SU-DHL-6 (cell line): ENCODE measurements around the gene RAB27B.

Experiments
- H2AFZ ChIP-seq: fragments of 200-600 bp; sonication (generic); 2 replicates; pipeline ENCODE4 v1.6.1; 2014; ENCODE audit warnings: low read depth, mild to moderate bottlenecking, moderate library complexity, mixed read lengths, antibody characterized with exemption, low read length; ENCODE audit not compliant: severe bottlenecking
- H3F3A ChIP-seq: fragments of 200-600 bp; shearing (Covaris generic); 2 replicates; pipeline ENCODE4 v1.6.0; 2016; ENCODE audit warnings: antibody characterized with exemption, mild to moderate bottlenecking; ENCODE audit not compliant: insufficient read depth
- H3K27ac ChIP-seq: fragments of 200-600 bp; sonication (generic); 2 replicates; pipeline ENCODE4 v1.5.1; 2016; ENCODE audit warnings: low read depth, mild to moderate bottlenecking, low read length, moderate library complexity, mixed read lengths
- H3K27me3 ChIP-seq: fragments of 200-600 bp; sonication (generic), shearing (Covaris generic); 2 replicates; pipeline ENCODE4 v1.6.0; 2014; ENCODE audit warnings: mild to moderate bottlenecking, low read length
- H3K36me3 ChIP-seq: fragments of 200-600 bp; sonication (generic); 2 replicates; pipeline ENCODE4 v1.6.1; 2014; ENCODE audit warnings: mild to moderate bottlenecking, low read length, mixed read lengths
- H3K4me2 ChIP-seq: fragments of 300-600, 200-600 bp; shearing (Covaris generic), sonication (generic); 2 replicates; pipeline ENCODE4 v1.6.0; 2014; ENCODE audit warnings: low read length, low read depth, mild to moderate bottlenecking; ENCODE audit not compliant: poor library complexity, severe bottlenecking
- H3K4me3 ChIP-seq: fragments of 200-600 bp; sonication (generic); 2 replicates; pipeline ENCODE4 v1.5.1; 2014; ENCODE audit warnings: antibody characterized with exemption, low read length, mild to moderate bottlenecking, mixed read lengths; ENCODE audit not compliant: insufficient read depth, poor library complexity, severe bottlenecking
- H3K79me2 ChIP-seq: fragments of 200-600 bp; sonication (generic); 2 replicates; pipeline ENCODE4 v1.6.1; 2014; ENCODE audit warnings: mild to moderate bottlenecking, low read length, moderate library complexity; ENCODE audit not compliant: insufficient read depth
- H3K9ac ChIP-seq: fragments of 200-600 bp; sonication (generic); 2 replicates; pipeline ENCODE4 v1.7.0; 2014; ENCODE audit warnings: mild to moderate bottlenecking, low read length
- H3K9me2 ChIP-seq: fragments of 200-600 bp; sonication (generic); replicated peaks from 2 replicates; pipeline ENCODE4 v1.6.1; 2014; ENCODE audit warnings: low read length; ENCODE audit not compliant: insufficient read depth
- H3K9me3 ChIP-seq: fragments of 200-600 bp; sonication (generic); 2 replicates; pipeline ENCODE4 v1.6.1; 2014; ENCODE audit warnings: low read length, mixed read lengths; ENCODE audit not compliant: insufficient read depth
- H4K20me1 ChIP-seq: fragments of 200-600 bp; sonication (generic); 2 replicates; pipeline ENCODE4 v1.6.1; 2014; ENCODE audit warnings: low read depth, mild to moderate bottlenecking, antibody characterized with exemption, low read length, moderate library complexity, mixed read lengths
- CTCF ChIP-seq: fragments of 200-600 bp; sonication (generic); IDR thresholded peaks from one replicate; pipeline ENCODE4 v1.5.1; 2017; ENCODE audit warnings: antibody characterized with exemption, mild to moderate bottlenecking, low read length, moderate library complexity; ENCODE audit not compliant: insufficient read depth, poor library complexity, severe bottlenecking
- EZH2phosphoT487 ChIP-seq: fragments of 200-600 bp; sonication (generic), shearing (Covaris generic); conservative IDR thresholded peaks from 2 replicates; pipeline ENCODE4 v1.6.1; 2018; ENCODE audit warnings: mild to moderate bottlenecking, antibody characterized with exemption, low read length, moderate library complexity, mixed read lengths

Gene RAB27B

GRCh38 chr18:54875063-54875462 is 46.8 kb downstream of the RAB27B start:
- no peaks in the 10 kb centered on the region for H3K27me3 ChIP-seq
- no peak for TF ChIP-seq EZH2phosphoT487
- no peak for TF ChIP-seq CTCF
- no peaks in the 10 kb centered on the region for H3K9me3 ChIP-seq
- no peaks in the 10 kb centered on the region for H4K20me1 ChIP-seq
- no peak overlapping the region for H2AFZ ChIP-seq
- no peak overlapping the region for H3K27ac ChIP-seq
- H3K79me2 ChIP-seq: no peaks in the 10 kb centered on the region
- no peak overlapping the region for H3K4me2 ChIP-seq
- H3K9me2 ChIP-seq: no peaks in the 10 kb centered on the region
- no peak overlapping the region for H3K4me3 ChIP-seq
- H3F3A ChIP-seq: no peaks in the 10 kb centered on the region
- no peaks in the 10 kb centered on the region for H3K36me3 ChIP-seq
- no peak overlapping the region for H3K9ac ChIP-seq

- H3K79me2 ChIP-seq: no peaks in the 10 kb centered on the region
- no peaks in the 10 kb centered on the region for H3K9me2 ChIP-seq
- H3K4me3 ChIP-seq: no peak overlapping the region
- H3K27ac ChIP-seq: no peak overlapping the region
- no peaks in the 10 kb centered on the region for H3K9me3 ChIP-seq
- no peak overlapping the region for H3K9ac ChIP-seq
- no peaks in the 10 kb centered on the region for H3K36me3 ChIP-seq
- no peak overlapping the region for H3K4me2 ChIP-seq
- no peaks in the 10 kb centered on the region for H3K27me3 ChIP-seq
- no peaks in the 10 kb centered on the region for H3F3A ChIP-seq
- no peaks in the 10 kb centered on the region for H4K20me1 ChIP-seq
- no peak overlapping the region for H2AFZ ChIP-seq
- no peak for TF ChIP-seq CTCF
- TF ChIP-seq EZH2phosphoT487: no peak
These were observed 48.8 kb downstream of the RAB27B start for GRCh38 chr18:54877076-54877475.

GRCh38 chr18:54878159-54878622 is 49.9 kb downstream of the RAB27B start:
- no peaks in the 10 kb centered on the region for H3K27me3 ChIP-seq
- no peaks in the 10 kb centered on the region for H4K20me1 ChIP-seq
- no peaks in the 10 kb centered on the region for H3K9me2 ChIP-seq
- H2AFZ ChIP-seq: no peak overlapping the region
- H3K9me3 ChIP-seq: no peaks in the 10 kb centered on the region
- no peaks in the 10 kb centered on the region for H3K36me3 ChIP-seq
- H3K9ac ChIP-seq: no peak overlapping the region
- TF ChIP-seq CTCF (no peak), EZH2phosphoT487 (no peak)
- H3K79me2 ChIP-seq: no peaks in the 10 kb centered on the region
- no peak overlapping the region for H3K4me2 ChIP-seq
- H3K27ac ChIP-seq: no peak overlapping the region
- no peak overlapping the region for H3K4me3 ChIP-seq
- H3F3A ChIP-seq: no peaks in the 10 kb centered on the region
